ENCODE data around the gene COPS7A.

COPS7A gene

GRCh38 chr12:6723607-6724408 is at the start of gene COPS7A:
TSS of gene COPS7A (plus strand) at chr12:6724046. CDS start at chr12:6724657, 611 bp downstream.
- no peaks in the 10 kb centered on the region for H3K27me3 ChIP-seq (ENCODE audit: control insufficient read depth, insufficient read depth, low read length)
- H3K36me3 ChIP-seq (ENCODE audit: control insufficient read depth, insufficient read depth, low read length), result peaks cover 20% of the 10 kb centered on the region
- H3K9me3 ChIP-seq (ENCODE audit: control insufficient read depth, insufficient read depth, low read depth, low read length), result no peaks in the 10 kb centered on the region
- H3K9ac ChIP-seq (ENCODE audit: low read length), result peak within 1 kb of the TSS; percentile 85
- H3K27ac ChIP-seq (ENCODE audit: low read depth, low read length), result peak within 1 kb of the TSS; percentile 74; the same call in 1 of the 2 replicates
- H3K4me1 ChIP-seq (ENCODE audit: control insufficient read depth, insufficient read depth, low read length), result peaks cover 7% of the 10 kb centered on the region; the same call in 1 of the 2 replicates
- peak within 1 kb of the TSS; percentile 85 for H3K4me3 ChIP-seq (ENCODE audit: low read depth, low read length)

- Histone ChIP-seq H3K27ac (ENCODE audit: low read depth, low read length) (no peak overlapping the region), H3K4me3 (ENCODE audit: low read depth, low read length) (no peak overlapping the region), H3K9ac (ENCODE audit: low read length) (no peak overlapping the region), H3K9me3 (ENCODE audit: control insufficient read depth, insufficient read depth, low read depth, low read length) (no peaks in the 10 kb centered on the region), H3K4me1 (ENCODE audit: control insufficient read depth, insufficient read depth, low read length) (no peaks in the 10 kb centered on the region), H3K27me3 (ENCODE audit: control insufficient read depth, insufficient read depth, low read length) (no peaks in the 10 kb centered on the region), H3K36me3 (ENCODE audit: control insufficient read depth, insufficient read depth, low read length) (peaks cover 91% of the 10 kb centered on the region)
Measured at GRCh38 chr12:6676962-6677361, 46.9 kb upstream of the COPS7A start.

- H3K4me1 ChIP-seq (ENCODE audit: control insufficient read depth, insufficient read depth, low read length), result peaks cover 10% of the 10 kb centered on the region; the same call in 1 of the 2 replicates
- no peak overlapping the region for H3K4me3 ChIP-seq (ENCODE audit: low read depth, low read length)
- H3K9me3 ChIP-seq (ENCODE audit: control insufficient read depth, insufficient read depth, low read depth, low read length), result no peaks in the 10 kb centered on the region
- no peak overlapping the region for H3K9ac ChIP-seq (ENCODE audit: low read length)
- no peaks in the 10 kb centered on the region for H3K27me3 ChIP-seq (ENCODE audit: control insufficient read depth, insufficient read depth, low read length)
- H3K27ac ChIP-seq (ENCODE audit: low read depth, low read length), result no peak overlapping the region
- H3K36me3 ChIP-seq (ENCODE audit: control insufficient read depth, insufficient read depth, low read length), result peaks cover 41% of the 10 kb centered on the region
Measured at GRCh38 chr12:6684609-6685008, 39.2 kb upstream of the COPS7A start.

GRCh38 chr12:6685814-6686213 is 38.0 kb upstream of the COPS7A start:
- no peak overlapping the region for H3K9ac ChIP-seq (ENCODE audit: low read length)
- H3K36me3 ChIP-seq (ENCODE audit: control insufficient read depth, insufficient read depth, low read length), result peaks cover 31% of the 10 kb centered on the region
- peaks cover 10% of the 10 kb centered on the region; the same call in 1 of the 2 replicates for H3K4me1 ChIP-seq (ENCODE audit: control insufficient read depth, insufficient read depth, low read length)
- no peak overlapping the region for H3K4me3 ChIP-seq (ENCODE audit: low read depth, low read length)
- no peak overlapping the region for H3K27ac ChIP-seq (ENCODE audit: low read depth, low read length)
- H3K27me3 ChIP-seq (ENCODE audit: control insufficient read depth, insufficient read depth, low read length), result no peaks in the 10 kb centered on the region
- no peaks in the 10 kb centered on the region for H3K9me3 ChIP-seq (ENCODE audit: control insufficient read depth, insufficient read depth, low read depth, low read length)

GRCh38 chr12:6688543-6688998 is 35.3 kb upstream of the COPS7A start:
- Histone ChIP-seq H3K9me3 (ENCODE audit: control insufficient read depth, insufficient read depth, low read depth, low read length) (no peaks in the 10 kb centered on the region), H3K9ac (ENCODE audit: low read length) (peak overlapping the region; percentile 94), H3K4me3 (ENCODE audit: low read depth, low read length) (peak overlapping the region; percentile 90), H3K27ac (ENCODE audit: low read depth, low read length) (peak overlapping the region; percentile 90), H3K36me3 (ENCODE audit: control insufficient read depth, insufficient read depth, low read length) (peaks cover 15% of the 10 kb centered on the region), H3K4me1 (ENCODE audit: control insufficient read depth, insufficient read depth, low read length) (peaks cover 10% of the 10 kb centered on the region; the same call in 1 of the 2 replicates), H3K27me3 (ENCODE audit: control insufficient read depth, insufficient read depth, low read length) (no peaks in the 10 kb centered on the region)

- Histone ChIP-seq H3K4me1 (ENCODE audit: control insufficient read depth, insufficient read depth, low read length) (peaks cover 10% of the 10 kb centered on the region; the same call in 1 of the 2 replicates), H3K27me3 (ENCODE audit: control insufficient read depth, insufficient read depth, low read length) (no peaks in the 10 kb centered on the region), H3K36me3 (ENCODE audit: control insufficient read depth, insufficient read depth, low read length) (peaks cover 9% of the 10 kb centered on the region), H3K9ac (ENCODE audit: low read length) (peak within 1 kb of the TSS; percentile 94), H3K9me3 (ENCODE audit: control insufficient read depth, insufficient read depth, low read depth, low read length) (no peaks in the 10 kb centered on the region), H3K27ac (ENCODE audit: low read depth, low read length) (peak within 1 kb of the TSS; percentile 90), H3K4me3 (ENCODE audit: low read depth, low read length) (peak within 1 kb of the TSS; percentile 90)
Measured at GRCh38 chr12:6688999-6689882, 34.6 kb upstream of the COPS7A start, which contains the start of gene ZNF384. TSS of gene ZNF384 (minus strand) at chr12:6689375. CDS start at chr12:6679520, 9,855 bp downstream.

GRCh38 chr12:6691473-6691872 is 32.4 kb upstream of the COPS7A start:
- Histone ChIP-seq H3K36me3 (ENCODE audit: control insufficient read depth, insufficient read depth, low read length) (peaks cover 8% of the 10 kb centered on the region), H3K9me3 (ENCODE audit: control insufficient read depth, insufficient read depth, low read depth, low read length) (no peaks in the 10 kb centered on the region), H3K27me3 (ENCODE audit: control insufficient read depth, insufficient read depth, low read length) (no peaks in the 10 kb centered on the region), H3K9ac (ENCODE audit: low read length) (no peak overlapping the region), H3K4me1 (ENCODE audit: control insufficient read depth, insufficient read depth, low read length) (peaks cover 10% of the 10 kb centered on the region; the same call in 1 of the 2 replicates), H3K4me3 (ENCODE audit: low read depth, low read length) (no peak overlapping the region), H3K27ac (ENCODE audit: low read depth, low read length) (no peak overlapping the region)

- Histone ChIP-seq H3K4me1 (ENCODE audit: control insufficient read depth, insufficient read depth, low read length) (peaks cover 2% of the 10 kb centered on the region; the same call in 1 of the 2 replicates), H3K27ac (ENCODE audit: low read depth, low read length) (no peak overlapping the region), H3K9me3 (ENCODE audit: control insufficient read depth, insufficient read depth, low read depth, low read length) (no peaks in the 10 kb centered on the region), H3K27me3 (ENCODE audit: control insufficient read depth, insufficient read depth, low read length) (no peaks in the 10 kb centered on the region), H3K4me3 (ENCODE audit: low read depth, low read length) (no peak overlapping the region), H3K36me3 (ENCODE audit: control insufficient read depth, insufficient read depth, low read length) (peaks cover 3% of the 10 kb centered on the region; the same call in 1 of the 2 replicates), H3K9ac (ENCODE audit: low read length) (no peak overlapping the region)
Measured at GRCh38 chr12:6692888-6693287, 31.0 kb upstream of the COPS7A start.

- H3K4me1 ChIP-seq (ENCODE audit: control insufficient read depth, insufficient read depth, low read length), result peaks cover 8% of the 10 kb centered on the region; the same call in 1 of the 2 replicates
- H3K9ac ChIP-seq (ENCODE audit: low read length), result no peak overlapping the region
- no peaks in the 10 kb centered on the region for H3K9me3 ChIP-seq (ENCODE audit: control insufficient read depth, insufficient read depth, low read depth, low read length)
- H3K4me3 ChIP-seq (ENCODE audit: low read depth, low read length), result no peak overlapping the region
- no peak overlapping the region for H3K27ac ChIP-seq (ENCODE audit: low read depth, low read length)
- 0 out of 2 replicates have a peak, but pooled peaks cover 8% of the 10 kb centered on the region for H3K27me3 ChIP-seq (ENCODE audit: control insufficient read depth, insufficient read depth, low read length)
- peaks cover 3% of the 10 kb centered on the region; the same call in 1 of the 2 replicates for H3K36me3 ChIP-seq (ENCODE audit: control insufficient read depth, insufficient read depth, low read length)
Measured at GRCh38 chr12:6693832-6694355, 30.0 kb upstream of the COPS7A start.

GRCh38 chr12:6694701-6695100 is 29.1 kb upstream of the COPS7A start:
- H3K4me1 ChIP-seq (ENCODE audit: control insufficient read depth, insufficient read depth, low read length), result peaks cover 15% of the 10 kb centered on the region
- H3K9me3 ChIP-seq (ENCODE audit: control insufficient read depth, insufficient read depth, low read depth, low read length), result no peaks in the 10 kb centered on the region
- H3K27me3 ChIP-seq (ENCODE audit: control insufficient read depth, insufficient read depth, low read length), result peaks cover 15% of the 10 kb centered on the region
- H3K4me3 ChIP-seq (ENCODE audit: low read depth, low read length), result no peak overlapping the region
- H3K9ac ChIP-seq (ENCODE audit: low read length), result peak overlapping the region; percentile 16
- H3K36me3 ChIP-seq (ENCODE audit: control insufficient read depth, insufficient read depth, low read length), result peaks cover 3% of the 10 kb centered on the region; the same call in 1 of the 2 replicates
- no peak overlapping the region for H3K27ac ChIP-seq (ENCODE audit: low read depth, low read length)

Data from HUES6 (cell line).